ENCODE data around the gene RNF123. TPM values are rescaled to one million over a fixed set of nuclear protein-coding genes. Genes with fewer than 3 reads are reported as not detected.

The RNF123 gene
- total and polyA plus RNA-seq, 2 experiments from 2014 or later = 14.6 to 32.5 TPM

DNA sequence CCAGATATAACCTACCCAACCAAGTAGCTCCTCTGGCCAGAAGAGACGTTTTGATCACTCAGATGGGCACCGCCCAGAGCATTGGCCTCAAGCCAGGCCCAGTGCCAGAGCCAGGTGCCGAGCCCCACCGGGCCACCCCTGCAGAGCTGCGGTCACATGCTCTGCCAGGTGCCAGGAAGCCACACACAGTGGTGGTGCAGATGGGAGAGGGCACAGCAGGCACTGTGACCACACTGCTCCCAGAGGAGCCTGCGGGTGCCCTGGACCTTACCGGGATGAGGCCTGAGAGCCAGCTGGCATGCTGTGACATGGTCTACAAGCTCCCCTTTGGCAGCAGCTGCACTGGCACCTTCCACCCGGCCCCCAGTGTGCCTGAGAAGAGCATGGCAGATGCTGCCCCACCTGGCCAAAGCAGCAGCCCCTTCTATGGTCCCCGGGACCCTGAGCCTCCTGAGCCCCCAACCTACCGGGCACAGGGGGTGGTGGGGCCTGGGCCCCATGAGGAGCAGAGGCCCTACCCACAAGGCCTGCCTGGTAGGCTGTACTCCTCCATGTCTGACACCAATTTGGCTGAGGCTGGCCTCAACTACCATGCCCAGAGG lies 34.3 kb upstream of the RNF123 start:
- Histone ChIP-seq H3F3A (replicated peaks; ENCODE audit: low read depth) (no peaks in the 10 kb centered on the region), H3K4me2 (no peak overlapping the region), H3K4me3 (no peak overlapping the region), H3K79me2 (replicated peaks; ENCODE audit: insufficient read depth) (no peaks in the 10 kb centered on the region), H3K36me3 (ENCODE audit: insufficient read depth) (no peaks in the 10 kb centered on the region), H4K20me1 (replicated peaks; ENCODE audit: insufficient read depth) (no peaks in the 10 kb centered on the region), H3K27ac (ENCODE audit: low read depth) (no peak overlapping the region), H2AFZ (no peak overlapping the region), H3K4me1 (ENCODE audit: insufficient read depth) (no peaks in the 10 kb centered on the region), H3K27me3 (ENCODE audit: insufficient read depth) (no peaks in the 10 kb centered on the region), H3K9me2 (ENCODE audit: insufficient read depth) (no peaks in the 10 kb centered on the region)
- Mint-ChIP-seq H3K9me3 (no peaks in the 10 kb centered on the region), H3K4me1 (peaks cover 4% of the 10 kb centered on the region; the same call in 2 of the 3 replicates), H3K27ac (no peak overlapping the region), H3K36me3 (ENCODE audit: low read depth) (no peaks in the 10 kb centered on the region), H3K27me3 (ENCODE audit: insufficient read depth, low read depth, poor library complexity) (peaks cover 21% of the 10 kb centered on the region), H3K4me3 (no peak overlapping the region)
- ATAC-seq = no peak
- DNase-seq (ENCODE audit: low spot score) = no peak
- TF ChIP-seq JUNB (IDR thresholded peaks at IDR 0.05; ENCODE audit: unreplicated experiment) (no peak), EZH2phosphoT487 (IDR thresholded peaks at IDR 0.05; ENCODE audit: unreplicated experiment) (no peak), POLR2AphosphoS5 (IDR thresholded peaks at IDR 0.05; ENCODE audit: low read depth) (no peak), STAT1 (IDR thresholded peaks at IDR 0.05; ENCODE audit: unreplicated experiment) (no peak), ZNF114 (CRISPR knock-in tag; IDR thresholded peaks at IDR 0.05) (no peak)
- TF ChIP-seq, protein P1, sequence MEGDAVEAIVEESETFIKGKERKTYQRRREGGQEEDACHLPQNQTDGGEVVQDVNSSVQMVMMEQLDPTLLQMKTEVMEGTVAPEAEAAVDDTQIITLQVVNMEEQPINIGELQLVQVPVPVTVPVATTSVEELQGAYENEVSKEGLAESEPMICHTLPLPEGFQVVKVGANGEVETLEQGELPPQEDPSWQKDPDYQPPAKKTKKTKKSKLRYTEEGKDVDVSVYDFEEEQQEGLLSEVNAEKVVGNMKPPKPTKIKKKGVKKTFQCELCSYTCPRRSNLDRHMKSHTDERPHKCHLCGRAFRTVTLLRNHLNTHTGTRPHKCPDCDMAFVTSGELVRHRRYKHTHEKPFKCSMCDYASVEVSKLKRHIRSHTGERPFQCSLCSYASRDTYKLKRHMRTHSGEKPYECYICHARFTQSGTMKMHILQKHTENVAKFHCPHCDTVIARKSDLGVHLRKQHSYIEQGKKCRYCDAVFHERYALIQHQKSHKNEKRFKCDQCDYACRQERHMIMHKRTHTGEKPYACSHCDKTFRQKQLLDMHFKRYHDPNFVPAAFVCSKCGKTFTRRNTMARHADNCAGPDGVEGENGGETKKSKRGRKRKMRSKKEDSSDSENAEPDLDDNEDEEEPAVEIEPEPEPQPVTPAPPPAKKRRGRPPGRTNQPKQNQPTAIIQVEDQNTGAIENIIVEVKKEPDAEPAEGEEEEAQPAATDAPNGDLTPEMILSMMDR (conservative IDR thresholded peaks at IDR 0.05; ENCODE audit: low read depth in 2 of 2) = no peak
- TF ChIP-seq, protein P2, sequence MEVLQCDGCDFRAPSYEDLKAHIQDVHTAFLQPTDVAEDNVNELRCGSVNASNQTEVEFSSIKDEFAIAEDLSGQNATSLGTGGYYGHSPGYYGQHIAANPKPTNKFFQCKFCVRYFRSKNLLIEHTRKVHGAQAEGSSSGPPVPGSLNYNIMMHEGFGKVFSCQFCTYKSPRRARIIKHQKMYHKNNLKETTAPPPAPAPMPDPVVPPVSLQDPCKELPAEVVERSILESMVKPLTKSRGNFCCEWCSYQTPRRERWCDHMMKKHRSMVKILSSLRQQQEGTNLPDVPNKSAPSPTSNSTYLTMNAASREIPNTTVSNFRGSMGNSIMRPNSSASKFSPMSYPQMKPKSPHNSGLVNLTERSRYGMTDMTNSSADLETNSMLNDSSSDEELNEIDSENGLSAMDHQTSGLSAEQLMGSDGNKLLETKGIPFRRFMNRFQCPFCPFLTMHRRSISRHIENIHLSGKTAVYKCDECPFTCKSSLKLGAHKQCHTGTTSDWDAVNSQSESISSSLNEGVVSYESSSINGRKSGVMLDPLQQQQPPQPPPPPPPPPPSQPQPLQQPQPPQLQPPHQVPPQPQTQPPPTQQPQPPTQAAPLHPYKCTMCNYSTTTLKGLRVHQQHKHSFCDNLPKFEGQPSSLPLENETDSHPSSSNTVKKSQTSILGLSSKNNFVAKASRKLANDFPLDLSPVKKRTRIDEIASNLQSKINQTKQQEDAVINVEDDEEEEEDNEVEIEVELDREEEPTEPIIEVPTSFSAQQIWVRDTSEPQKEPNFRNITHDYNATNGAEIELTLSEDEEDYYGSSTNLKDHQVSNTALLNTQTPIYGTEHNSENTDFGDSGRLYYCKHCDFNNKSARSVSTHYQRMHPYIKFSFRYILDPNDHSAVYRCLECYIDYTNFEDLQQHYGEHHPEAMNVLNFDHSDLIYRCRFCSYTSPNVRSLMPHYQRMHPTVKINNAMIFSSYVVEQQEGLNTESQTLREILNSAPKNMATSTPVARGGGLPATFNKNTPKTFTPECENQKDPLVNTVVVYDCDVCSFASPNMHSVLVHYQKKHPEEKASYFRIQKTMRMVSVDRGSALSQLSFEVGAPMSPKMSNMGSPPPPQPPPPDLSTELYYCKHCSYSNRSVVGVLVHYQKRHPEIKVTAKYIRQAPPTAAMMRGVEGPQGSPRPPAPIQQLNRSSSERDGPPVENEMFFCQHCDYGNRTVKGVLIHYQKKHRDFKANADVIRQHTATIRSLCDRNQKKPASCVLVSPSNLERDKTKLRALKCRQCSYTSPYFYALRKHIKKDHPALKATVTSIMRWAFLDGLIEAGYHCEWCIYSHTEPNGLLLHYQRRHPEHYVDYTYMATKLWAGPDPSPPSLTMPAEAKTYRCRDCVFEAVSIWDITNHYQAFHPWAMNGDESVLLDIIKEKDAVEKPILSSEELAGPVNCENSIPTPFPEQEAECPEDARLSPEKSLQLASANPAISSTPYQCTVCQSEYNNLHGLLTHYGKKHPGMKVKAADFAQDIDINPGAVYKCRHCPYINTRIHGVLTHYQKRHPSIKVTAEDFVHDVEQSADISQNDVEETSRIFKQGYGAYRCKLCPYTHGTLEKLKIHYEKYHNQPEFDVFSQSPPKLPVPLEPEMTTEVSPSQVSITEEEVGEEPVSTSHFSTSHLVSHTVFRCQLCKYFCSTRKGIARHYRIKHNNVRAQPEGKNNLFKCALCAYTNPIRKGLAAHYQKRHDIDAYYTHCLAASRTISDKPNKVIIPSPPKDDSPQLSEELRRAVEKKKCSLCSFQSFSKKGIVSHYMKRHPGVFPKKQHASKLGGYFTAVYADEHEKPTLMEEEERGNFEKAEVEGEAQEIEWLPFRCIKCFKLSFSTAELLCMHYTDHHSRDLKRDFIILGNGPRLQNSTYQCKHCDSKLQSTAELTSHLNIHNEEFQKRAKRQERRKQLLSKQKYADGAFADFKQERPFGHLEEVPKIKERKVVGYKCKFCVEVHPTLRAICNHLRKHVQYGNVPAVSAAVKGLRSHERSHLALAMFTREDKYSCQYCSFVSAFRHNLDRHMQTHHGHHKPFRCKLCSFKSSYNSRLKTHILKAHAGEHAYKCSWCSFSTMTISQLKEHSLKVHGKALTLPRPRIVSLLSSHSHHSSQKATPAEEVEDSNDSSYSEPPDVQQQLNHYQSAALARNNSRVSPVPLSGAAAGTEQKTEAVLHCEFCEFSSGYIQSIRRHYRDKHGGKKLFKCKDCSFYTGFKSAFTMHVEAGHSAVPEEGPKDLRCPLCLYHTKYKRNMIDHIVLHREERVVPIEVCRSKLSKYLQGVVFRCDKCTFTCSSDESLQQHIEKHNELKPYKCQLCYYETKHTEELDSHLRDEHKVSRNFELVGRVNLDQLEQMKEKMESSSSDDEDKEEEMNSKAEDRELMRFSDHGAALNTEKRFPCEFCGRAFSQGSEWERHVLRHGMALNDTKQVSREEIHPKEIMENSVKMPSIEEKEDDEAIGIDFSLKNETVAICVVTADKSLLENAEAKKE (CRISPR knock-in tag; IDR thresholded peaks at IDR 0.05) = no peak

All from GM23338 (cell line).